ENCODE results near the gene VWDE.

Gene VWDE

DNA sequence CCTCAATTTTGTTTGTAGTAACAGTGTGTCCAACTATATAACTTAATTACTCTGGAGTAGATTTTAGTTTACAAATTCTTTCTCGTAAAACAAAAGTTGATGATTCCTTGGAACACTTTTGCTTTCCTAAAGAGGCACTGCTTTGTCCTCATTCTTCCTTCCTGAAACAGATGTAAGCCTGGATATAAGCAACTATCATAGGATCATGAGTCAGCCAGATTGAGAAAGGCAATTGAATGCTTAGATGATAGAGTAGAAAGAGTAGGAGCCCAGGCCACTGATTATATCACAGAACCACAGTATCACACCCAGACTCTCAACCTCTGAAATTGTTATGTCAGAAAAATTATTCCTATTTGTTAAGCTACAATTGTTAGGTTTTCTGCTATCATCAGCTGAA lies 122.6 kb downstream of the VWDE start:
- no peak for FAIRE-seq
